Measurements from ENCODE around the gene DPPA2.

DPPA2 gene

DNA sequence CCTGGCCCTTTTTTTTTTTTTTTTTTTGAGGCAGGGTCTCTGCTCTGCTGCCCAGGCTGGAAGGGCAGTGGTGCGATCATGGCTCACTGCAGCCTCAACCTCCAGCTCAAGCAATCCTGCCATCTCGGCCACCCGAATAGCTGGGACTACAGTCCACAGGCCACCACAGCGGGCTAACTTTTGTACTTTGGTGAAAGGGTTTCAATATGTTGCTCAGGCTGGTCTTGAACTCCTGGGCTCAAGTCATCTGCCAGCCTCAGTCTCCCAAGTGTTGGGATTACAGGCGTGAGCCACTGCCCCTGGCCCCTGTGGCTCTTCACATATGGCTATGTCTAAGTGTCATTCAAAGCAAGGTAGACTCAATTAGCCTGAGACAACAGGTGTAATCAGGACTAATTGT, 8.8 kb upstream of the DPPA2 start:
- DNase-seq (ENCODE audit: low read depth): no peak

GRCh38 chr3:109313061-109313460, 3.3 kb downstream of the DPPA2 start:
- DNase-seq (ENCODE audit: low read depth): no peak

- no peak for DNase-seq (ENCODE audit: low read depth)
Observed at GRCh38 chr3:109297496-109297895, 18.8 kb downstream of the DPPA2 start.

DNA sequence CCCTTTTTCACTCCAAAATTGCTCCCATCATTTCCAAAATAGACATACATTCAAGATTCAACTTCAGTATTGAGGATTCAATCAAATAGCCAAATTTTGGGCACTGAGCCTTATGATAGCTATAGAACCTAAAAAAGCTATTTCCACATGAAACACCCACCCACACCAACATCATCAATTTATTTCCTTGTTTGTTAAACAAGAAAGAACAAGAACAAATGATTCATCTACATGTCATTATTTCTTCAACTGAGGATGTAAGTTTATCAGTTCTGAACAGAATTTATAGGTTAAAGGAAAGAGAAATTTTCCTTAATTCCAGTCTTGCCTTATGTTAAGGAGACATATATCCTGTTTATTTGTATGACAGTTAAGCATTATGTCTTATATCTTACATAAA, 32.2 kb downstream of the DPPA2 start:
- no peak for DNase-seq (ENCODE audit: low read depth)

GRCh38 chr3:109278546-109278945, 37.8 kb downstream of the DPPA2 start:
- DNase-seq (ENCODE audit: low read depth): no peak

GRCh38 chr3:109278141-109278540, 38.2 kb downstream of the DPPA2 start:
- DNase-seq (ENCODE audit: low read depth): no peak

DNA sequence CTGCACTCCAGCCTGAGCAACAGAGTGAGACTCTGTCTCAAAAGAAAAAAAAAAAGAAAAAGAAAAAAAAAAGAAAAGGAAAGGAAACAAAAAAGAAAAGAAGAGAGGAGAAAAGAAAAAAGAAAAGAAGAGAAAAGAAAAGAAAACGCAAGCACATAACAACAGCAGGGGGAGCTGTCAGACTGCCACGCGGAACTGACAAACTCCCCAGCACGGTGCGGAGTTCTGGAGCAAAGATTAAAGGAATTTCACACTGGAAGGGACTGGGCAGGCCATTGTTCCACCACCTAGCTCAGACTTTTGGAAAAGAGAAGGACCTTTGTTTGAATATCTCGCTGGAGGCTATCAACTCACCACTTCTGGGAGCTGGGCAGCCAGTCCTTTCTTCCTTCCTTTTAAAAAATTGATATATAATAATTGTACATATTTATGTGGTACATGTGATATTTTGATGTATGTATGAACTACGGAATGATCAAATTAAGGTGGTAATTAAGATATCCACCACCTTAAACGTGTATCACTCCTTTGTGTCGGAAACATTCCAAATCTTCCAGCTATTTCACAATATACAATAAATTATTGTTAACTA, 40.5 kb downstream of the DPPA2 start:
- DNase-seq (ENCODE audit: low read depth): peak; percentile 16

DNA sequence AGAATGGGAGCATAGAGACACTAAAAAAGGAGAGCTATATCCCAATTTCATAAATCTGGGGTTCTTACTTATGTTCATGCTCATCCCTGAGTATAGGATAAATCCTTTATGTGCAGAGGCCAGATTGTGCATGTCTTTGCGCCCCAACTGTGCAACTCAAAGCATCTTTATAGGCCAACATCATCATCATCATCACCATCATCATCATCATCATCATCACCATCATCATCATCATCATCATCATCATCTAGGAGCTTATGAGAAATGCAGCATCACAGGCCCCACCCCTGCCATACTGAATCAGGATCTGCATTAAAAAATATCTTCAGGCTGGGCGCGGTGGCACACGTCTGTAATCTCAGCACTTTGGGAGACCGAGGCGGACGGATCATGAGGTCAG, 45.5 kb downstream of the DPPA2 start:
- no peak for DNase-seq (ENCODE audit: low read depth)

- no peak for DNase-seq (ENCODE audit: low read depth)
Observed at GRCh38 chr3:109269577-109270275, 46.6 kb downstream of the DPPA2 start.

DNA sequence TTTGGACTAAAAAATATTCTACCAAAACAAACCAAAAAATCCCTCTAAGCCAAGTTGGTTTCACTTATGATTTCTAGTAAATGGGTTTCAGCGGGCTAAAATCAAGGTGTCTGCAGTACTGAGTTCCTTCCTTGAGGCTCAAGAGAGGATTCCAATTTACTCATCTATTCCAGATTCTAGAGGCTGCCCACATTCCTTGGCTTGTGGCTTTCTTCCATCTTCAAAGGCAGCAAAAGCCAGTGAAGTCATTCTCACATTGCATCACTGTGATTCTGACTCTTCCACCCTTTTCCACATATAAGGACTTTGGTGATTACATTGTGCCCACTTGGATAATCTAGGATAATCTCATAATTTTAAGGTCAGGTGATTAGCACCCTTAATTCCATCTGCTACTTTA, 48.1 kb downstream of the DPPA2 start:
- DNase-seq (ENCODE audit: low read depth): no peak

- no peak for DNase-seq (ENCODE audit: low read depth)
Observed at GRCh38 chr3:109265295-109265694, 51.0 kb downstream of the DPPA2 start.

DNA sequence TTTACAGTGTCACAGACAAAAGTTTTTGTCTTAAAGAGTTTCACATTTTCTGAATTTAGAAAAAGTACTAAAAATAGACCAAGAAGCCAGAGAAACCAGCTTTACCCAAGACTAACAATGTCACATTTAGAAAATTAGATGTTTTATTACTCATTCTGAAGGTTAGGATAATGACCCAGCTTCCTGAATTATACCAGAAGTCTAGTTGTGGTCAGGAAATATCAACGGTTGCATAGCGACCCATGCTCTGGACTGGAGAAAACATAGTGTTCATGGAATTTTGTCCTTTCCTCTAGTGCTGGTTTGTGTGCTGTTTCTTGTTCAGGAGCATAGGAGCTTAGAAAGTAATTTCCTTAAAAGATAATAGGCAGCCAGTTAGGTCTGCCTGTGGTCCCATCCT, 59.0 kb downstream of the DPPA2 start:
- no peak for DNase-seq (ENCODE audit: low read depth)

DNA sequence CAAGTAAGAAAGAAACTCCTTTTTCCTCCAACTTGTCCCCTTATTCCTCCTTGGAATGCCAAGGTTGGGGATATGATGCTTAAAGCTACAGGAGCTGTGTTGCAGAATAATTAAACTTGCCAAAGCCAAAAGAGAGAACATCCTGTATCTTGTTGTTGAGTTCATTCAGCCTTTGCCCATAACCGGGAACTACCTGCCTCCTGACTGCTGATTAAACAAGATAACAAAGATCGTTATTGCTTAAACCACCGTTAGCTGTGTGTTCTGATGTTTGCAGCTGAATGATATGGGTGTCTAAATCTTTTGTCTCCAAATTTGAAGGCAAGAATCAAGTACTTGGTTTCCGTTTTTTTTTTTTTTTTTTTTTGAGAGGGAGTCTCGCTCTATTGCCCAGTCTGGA, 61.5 kb downstream of the DPPA2 start:
- no peak for DNase-seq (ENCODE audit: low read depth)

- no peak for DNase-seq (ENCODE audit: low read depth)
Observed at GRCh38 chr3:109252641-109253040, 63.7 kb downstream of the DPPA2 start.

Measured in fibroblast of gingiva (primary cell).